HEK293T (cell line): ENCODE measurements around the gene PDE1A.
"Not testable (repeated sequence)": the region's sequence is repeated elsewhere in the genome, so short reads cannot be mapped to it uniquely, and the experiment has no call there.

ENCODE experiments used
- CTCF ChIA-PET: fragments of 350-600 bp; formaldehyde crosslinking; extraction: SDS; loops from one replicate; lab custom pipeline; 2021; ENCODE audit warnings: antibody characterized with exemption, inconsistent platforms; lab: Yijun Ruan, JAX
- POLR2A ChIA-PET: fragments of 350-600 bp; formaldehyde crosslinking; extraction: SDS; loops from one replicate; lab custom pipeline; 2020; ENCODE audit warnings: antibody characterized with exemption, inconsistent platforms; lab: Yijun Ruan, JAX
- DNase-seq: peaks from one replicate; pipeline ENCODE4 v3.0.0; 2012; ENCODE audit warnings: mixed read lengths; ENCODE audit errors: extremely low spot score
- ARNT ChIP-seq: fragments of 450-650 bp; IDR thresholded peaks from 2 replicates; pipeline ENCODE4 v1.6.1; 2017; ENCODE audit warnings: mild to moderate bottlenecking
- BHLHE40 ChIP-seq: fragments of 450-650 bp; IDR thresholded peaks from 2 replicates; pipeline ENCODE4 v1.6.1; 2016; ENCODE audit warnings: mild to moderate bottlenecking, moderate library complexity, borderline replicate concordance
- CTBP1 ChIP-seq: fragments of 450-650 bp; IDR thresholded peaks from 2 replicates; pipeline ENCODE4 v1.6.1; 2016; ENCODE audit warnings: borderline replicate concordance
- ELF4 ChIP-seq: fragments of 450-650 bp; IDR thresholded peaks from 2 replicates; pipeline ENCODE4 v1.6.1; 2017; ENCODE audit warnings: antibody characterized with exemption
- FOXA1 ChIP-seq: fragments of 450-650 bp; IDR thresholded peaks from 2 replicates; pipeline ENCODE4 v1.6.1; 2016; ENCODE audit warnings: mild to moderate bottlenecking
- FOXK2 ChIP-seq: fragments of 450-650 bp; IDR thresholded peaks from 2 replicates; pipeline ENCODE4 v1.6.1; 2016; ENCODE audit warnings: mild to moderate bottlenecking
- FOXM1 ChIP-seq: fragments of 450-650 bp; IDR thresholded peaks from 2 replicates; pipeline ENCODE4 v1.6.1; 2017; ENCODE audit warnings: mild to moderate bottlenecking, borderline replicate concordance
- HDGF ChIP-seq: fragments of 450-650 bp; IDR thresholded peaks from 2 replicates; pipeline ENCODE4 v1.6.1; 2017; ENCODE audit warnings: antibody characterized with exemption, borderline replicate concordance
- L3MBTL2 ChIP-seq: fragments of 450-650 bp; conservative IDR thresholded peaks from 2 replicates; pipeline ENCODE4 v1.6.1; 2016; ENCODE audit warnings: mild to moderate bottlenecking
- LEF1 ChIP-seq: fragments of 450-650 bp; IDR thresholded peaks from 2 replicates; pipeline ENCODE4 v1.6.1; 2017; ENCODE audit warnings: mild to moderate bottlenecking, borderline replicate concordance
- NFRKB ChIP-seq: fragments of 450-650 bp; IDR thresholded peaks from 2 replicates; pipeline ENCODE4 v1.6.1; 2016; ENCODE audit warnings: mild to moderate bottlenecking, moderate library complexity
- SP1 ChIP-seq: fragments of 450-650 bp; IDR thresholded peaks from 2 replicates; pipeline ENCODE4 v1.6.1; 2017
- SUZ12 ChIP-seq: fragments of 450-650 bp; IDR thresholded peaks from 2 replicates; pipeline ENCODE4 v1.6.1; 2016; ENCODE audit warnings: mild to moderate bottlenecking
- TARDBP ChIP-seq: fragments of 450-650 bp; IDR thresholded peaks from 2 replicates; pipeline ENCODE4 v1.6.1; 2016
- ZNF384 ChIP-seq: fragments of 450-650 bp; IDR thresholded peaks from 2 replicates; pipeline ENCODE4 v1.6.1; 2016
- TF ChIP-seq, protein P1 (sequence below): fragments of 450-650 bp; IDR thresholded peaks from 2 replicates; pipeline ENCODE4 v1.6.1; 2016

Gene PDE1A

GRCh38 chr2:182283512-182283911 is 143.3 kb downstream of the PDE1A start:
- no peak for DNase-seq
- ChIA-PET CTCF (no interaction called here), POLR2A (no interaction called here)
- TF ChIP-seq FOXK2: no peak
- TF ChIP-seq ARNT: no peak
- no peak for TF ChIP-seq HDGF
- no peak for TF ChIP-seq L3MBTL2
- TF ChIP-seq, protein P1, sequence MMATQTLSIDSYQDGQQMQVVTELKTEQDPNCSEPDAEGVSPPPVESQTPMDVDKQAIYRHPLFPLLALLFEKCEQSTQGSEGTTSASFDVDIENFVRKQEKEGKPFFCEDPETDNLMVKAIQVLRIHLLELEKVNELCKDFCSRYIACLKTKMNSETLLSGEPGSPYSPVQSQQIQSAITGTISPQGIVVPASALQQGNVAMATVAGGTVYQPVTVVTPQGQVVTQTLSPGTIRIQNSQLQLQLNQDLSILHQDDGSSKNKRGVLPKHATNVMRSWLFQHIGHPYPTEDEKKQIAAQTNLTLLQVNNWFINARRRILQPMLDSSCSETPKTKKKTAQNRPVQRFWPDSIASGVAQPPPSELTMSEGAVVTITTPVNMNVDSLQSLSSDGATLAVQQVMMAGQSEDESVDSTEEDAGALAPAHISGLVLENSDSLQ: no peak
- no peak for TF ChIP-seq NFRKB
- no peak for TF ChIP-seq SUZ12
- no peak for TF ChIP-seq TARDBP
- no peak for TF ChIP-seq SP1
- TF ChIP-seq BHLHE40: no peak
- TF ChIP-seq LEF1: no peak
- no peak for TF ChIP-seq ZNF384
- TF ChIP-seq CTBP1: no peak
- TF ChIP-seq ELF4: no peak
- no peak for TF ChIP-seq FOXA1
- no peak for TF ChIP-seq FOXM1

GRCh38 chr2:182281276-182281675 is 145.6 kb downstream of the PDE1A start:
- POLR2A ChIA-PET: no interaction called here
- no peak for DNase-seq
- CTCF ChIA-PET: no interaction called here
- no peak for TF ChIP-seq ARNT
- no peak for TF ChIP-seq HDGF
- TF ChIP-seq LEF1: no peak
- no peak for TF ChIP-seq SUZ12
- no peak for TF ChIP-seq FOXM1
- TF ChIP-seq TARDBP: no peak
- TF ChIP-seq ELF4: no peak
- TF ChIP-seq L3MBTL2: no peak
- no peak for TF ChIP-seq FOXK2
- no peak for TF ChIP-seq ZNF384
- TF ChIP-seq SP1: no peak
- no peak for TF ChIP-seq FOXA1
- no peak for TF ChIP-seq BHLHE40

- TF ChIP-seq, protein P1: no peak
- TF ChIP-seq BHLHE40 (no peak), FOXM1 (no peak), NFRKB (no peak), FOXK2 (no peak), FOXA1 (no peak), HDGF (no peak), SUZ12 (no peak), ARNT (no peak), ELF4 (no peak), L3MBTL2 (no peak), LEF1 (no peak), CTBP1 (no peak), ZNF384 (no peak), TARDBP (no peak), SP1 (no peak)
- POLR2A ChIA-PET: no interaction called here
- CTCF ChIA-PET: no interaction called here
- no peak for DNase-seq
Observed at GRCh38 chr2:182280118-182280517, 146.7 kb downstream of the PDE1A start.

DNA sequence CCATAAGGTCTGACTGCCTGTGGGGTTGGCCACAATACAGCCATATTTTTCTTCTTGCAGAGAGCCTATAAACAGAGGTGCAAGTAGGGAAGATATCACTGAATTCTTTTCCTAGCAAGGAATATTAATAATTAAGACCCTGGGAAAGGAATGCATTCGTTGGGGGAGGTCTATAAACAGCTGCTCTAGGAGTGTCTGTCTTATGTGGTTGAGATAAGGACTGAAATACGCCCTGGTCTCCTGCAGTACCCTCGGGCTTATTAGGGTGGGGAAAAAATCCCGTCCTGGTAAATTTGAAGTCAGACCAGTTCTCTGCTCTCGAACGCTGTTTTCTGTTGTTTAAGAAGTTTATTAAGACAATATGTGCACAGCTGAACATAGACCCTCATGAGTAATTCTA is 150.2 kb downstream of the PDE1A start:
- DNase-seq, POLR2A ChIA-PET, CTCF ChIA-PET: not testable (repeated sequence)

DNA sequence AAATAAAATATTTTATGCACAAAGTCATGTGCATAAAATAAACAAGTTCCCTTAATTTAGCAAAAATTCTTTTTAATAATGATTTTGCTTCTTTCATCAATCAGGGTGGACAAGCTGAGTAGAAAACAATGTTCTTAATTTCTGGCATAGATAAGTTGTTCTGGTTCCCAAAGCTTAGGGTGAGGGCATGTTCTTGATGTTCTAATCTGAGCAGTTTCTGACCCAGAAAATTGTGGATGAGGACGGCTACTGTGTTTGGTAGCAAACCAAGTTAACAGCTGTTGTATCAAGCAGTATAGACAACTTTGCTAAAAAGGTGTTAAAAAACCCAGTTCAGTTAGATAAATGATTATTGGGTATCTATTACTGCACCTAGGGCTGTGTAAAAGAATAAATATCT is 158.9 kb downstream of the PDE1A start:
- ChIA-PET POLR2A (no interaction called here), CTCF (no interaction called here)
- TF ChIP-seq SP1: no peak
- no peak for TF ChIP-seq FOXK2
- TF ChIP-seq BHLHE40: no peak
- no peak for TF ChIP-seq ZNF384
- TF ChIP-seq, protein P1: no peak
- no peak for TF ChIP-seq SUZ12
- no peak for TF ChIP-seq ELF4
- TF ChIP-seq FOXA1: no peak
- no peak for TF ChIP-seq HDGF
- no peak for TF ChIP-seq L3MBTL2
- no peak for TF ChIP-seq FOXM1
- no peak for TF ChIP-seq NFRKB
- TF ChIP-seq ARNT: no peak
- TF ChIP-seq TARDBP: no peak
- no peak for TF ChIP-seq CTBP1
- TF ChIP-seq LEF1: no peak
- no peak for DNase-seq

GRCh38 chr2:182266909-182267308 is 159.9 kb downstream of the PDE1A start:
- DNase-seq: no peak
- ChIA-PET CTCF (no interaction called here), POLR2A (no interaction called here)
- TF ChIP-seq FOXK2: no peak
- no peak for TF ChIP-seq SP1
- TF ChIP-seq SUZ12: no peak
- no peak for TF ChIP-seq BHLHE40
- no peak for TF ChIP-seq TARDBP
- no peak for TF ChIP-seq ZNF384
- no peak for TF ChIP-seq FOXM1
- TF ChIP-seq LEF1: no peak
- no peak for TF ChIP-seq NFRKB
- no peak for TF ChIP-seq HDGF
- TF ChIP-seq, protein P1: no peak
- TF ChIP-seq ELF4: no peak
- no peak for TF ChIP-seq ARNT
- no peak for TF ChIP-seq FOXA1
- no peak for TF ChIP-seq CTBP1
